HCT116 (cell line): ENCODE results near the gene INPPL1. TPM values are rescaled to one million over a fixed set of nuclear protein-coding genes. Genes with fewer than 3 reads are reported as not detected.
"Not testable (repeated sequence)": the region's sequence is repeated elsewhere in the genome, so short reads cannot be mapped to it uniquely, and the experiment has no call there.

ENCODE experiments used
- ATAC-seq: fragments of 200-7000 bp; cut with Tn5 transposase; 2 replicates; pipeline ENCODE4 v1.9.1; 2020; ENCODE audit warnings: mild to moderate bottlenecking, moderate library complexity
- BruUV-seq: library from RNA; stranded (reverse); fragments of 400-500 nt; replicated peaks from 2 replicates; lab custom pipeline; 2021; lab: Mats Ljungman, UMichigan
- CTCF ChIA-PET: fragments of 300-600 bp; sonication (Branson Sonifier 250); formaldehyde crosslinking; loops from one replicate; lab custom pipeline; 2021; ENCODE audit warnings: antibody characterized with exemption; lab: Charles Lee
- POLR2A ChIA-PET: fragments of 300-600, 350-600 bp; sonication (Branson Sonifier 250); formaldehyde crosslinking; loops from one replicate; lab custom pipeline; 2021; ENCODE audit warnings: antibody characterized with exemption; lab: Charles Lee
- RAD21 ChIA-PET, 2 experiments: fragments of 300-600 bp; sonication (Branson Sonifier 250); formaldehyde crosslinking; loops; one replicate each; lab custom pipeline; 2023; ENCODE audit warnings: low total read pairs in 2 of 2; ENCODE audit not compliant: uncharacterized antibody in 2 of 2, unreplicated experiment in 2 of 2, low non-redundant PET in 1 of 2; lab: Charles Lee
- DNase-seq: peaks from one replicate; pipeline ENCODE4 v3.0.0-alpha.2; 2010; ENCODE audit warnings: low read depth, low spot score
- H2AFZ ChIP-seq: fragments of 200-600 bp; shearing (Covaris generic), sonication (generic); 2 replicates; pipeline ENCODE4 v1.6.1; 2017; ENCODE audit warnings: low read depth, mixed run types, mixed read lengths, antibody characterized with exemption, low read length; ENCODE audit not compliant: poor library complexity, severe bottlenecking
- H3K27ac ChIP-seq: 2 replicates; pipeline ENCODE4 v1.5.1; 2012; ENCODE audit warnings: low read depth, low read length
- H3K27me3 ChIP-seq: fragments of 200-600 bp; sonication (generic); 2 replicates; pipeline ENCODE4 v1.6.1; 2016; ENCODE audit warnings: mixed run types, low read length, mixed read lengths; ENCODE audit not compliant: insufficient read depth
- H3K36me3 ChIP-seq, 2 experiments: fragments of 200-500 bp in 1 of 2; fragments of 200-600 bp in 1 of 2; sonication (Bioruptor generic) in 1 of 2; sonication (generic) in 1 of 2; 2 replicates each; pipeline versions ENCODE4 v1.5.1 to v1.6.1; 2014 to 2016; ENCODE audit warnings: low read length in 2 of 2, inconsistent platforms in 1 of 2, mixed read lengths in 1 of 2, mixed run types in 1 of 2; ENCODE audit not compliant: insufficient read depth in 2 of 2, control insufficient read depth in 1 of 2
- H3K4me1 ChIP-seq, 2 experiments: fragments of 200-600 bp in 1 of 2; sonication (generic) in 1 of 2; 2 replicates each; pipeline versions ENCODE4 v1.5.1 to v1.6.1; 2012 to 2017; ENCODE audit warnings: low read length in 2 of 2, inconsistent platforms in 1 of 2, mild to moderate bottlenecking in 1 of 2, mixed read lengths in 1 of 2, mixed run types in 1 of 2, moderate library complexity in 1 of 2; ENCODE audit not compliant: insufficient read depth in 2 of 2, control insufficient read depth in 1 of 2
- H3K4me2 ChIP-seq: fragments of 200-600 bp; sonication (generic); 2 replicates; pipeline ENCODE4 v1.6.1; 2017; ENCODE audit warnings: mixed run types, low read length, mixed read lengths
- H3K4me3 ChIP-seq, 2 experiments: fragments of 200-600 bp in 1 of 2; sonication (generic) in 1 of 2; replicated peaks in 1 of 2; 2 replicates each; pipeline ENCODE4 v1.5.1; 2011 to 2016; ENCODE audit warnings: low read length in 2 of 2, control low read depth in 1 of 2, low read depth in 1 of 2, mild to moderate bottlenecking in 1 of 2, mixed read lengths in 1 of 2, mixed run types in 1 of 2
- H3K79me2 ChIP-seq: fragments of 200-600 bp; sonication (generic); 2 replicates; pipeline ENCODE4 v1.6.1; 2017; ENCODE audit warnings: mild to moderate bottlenecking, mixed run types, low read length, moderate library complexity, mixed read lengths; ENCODE audit not compliant: insufficient read depth
- H3K9ac ChIP-seq: fragments of 200-600 bp; sonication (generic); 2 replicates; pipeline ENCODE4 v1.6.1; 2016; ENCODE audit warnings: low read length, mixed read lengths
- H3K9me2 ChIP-seq: fragments of 200-600 bp; sonication (generic), shearing (Covaris generic); 2 replicates; pipeline ENCODE4 v1.6.1; 2017; ENCODE audit warnings: mixed run types, mild to moderate bottlenecking, moderate library complexity; ENCODE audit not compliant: insufficient read depth
- H3K9me3 ChIP-seq, 2 experiments: fragments of 200-500 bp in 1 of 2; fragments of 200-600 bp in 1 of 2; sonication (Bioruptor generic) in 1 of 2; sonication (generic) in 1 of 2; 2 replicates each; pipeline ENCODE4 v1.6.1; 2014 to 2017; ENCODE audit warnings: low read length in 2 of 2, mixed read lengths in 2 of 2, inconsistent platforms in 1 of 2, low read depth in 1 of 2, mild to moderate bottlenecking in 1 of 2, mixed run types in 1 of 2, moderate library complexity in 1 of 2; ENCODE audit not compliant: control insufficient read depth in 1 of 2, insufficient read depth in 1 of 2
- H4K20me1 ChIP-seq: fragments of 200-600 bp; sonication (generic), shearing (Covaris generic); 2 replicates; pipeline ENCODE4 v1.6.1; 2017; ENCODE audit warnings: mixed run types, mild to moderate bottlenecking, moderate library complexity; ENCODE audit not compliant: insufficient read depth
- CBX3 ChIP-seq: IDR thresholded peaks from 2 replicates; pipeline ENCODE4 v1.6.1; 2012; ENCODE audit warnings: low read depth
- EGR1 ChIP-seq: IDR thresholded peaks from 2 replicates; pipeline ENCODE4 v1.6.1; 2012; ENCODE audit warnings: low read depth
- ELF1 ChIP-seq: IDR thresholded peaks from 2 replicates; pipeline ENCODE4 v1.6.1; 2012; ENCODE audit warnings: low read depth, borderline replicate concordance
- SP1 ChIP-seq: IDR thresholded peaks from 2 replicates; pipeline ENCODE4 v1.6.1; 2012; ENCODE audit warnings: low read depth
- YY1 ChIP-seq: IDR thresholded peaks from 2 replicates; pipeline ENCODE4 v1.6.1; 2011; ENCODE audit warnings: low read length, low read depth, moderate library complexity, mild to moderate bottlenecking; ENCODE audit not compliant: insufficient replicate concordance; ENCODE audit errors: extremely low read depth
- intact Hi-C: fragments of 100-400 bp; cut with micrococcal nuclease; formaldehyde crosslinking; loops from 2 replicates; pipeline ENCODE4 v1.10.0; 2022
- total RNA-seq: library from RNA; stranded (reverse); gene quantifications from one replicate; pipeline ENCODE4 v1.2.1, GENCODE V29; 2021; ENCODE audit not compliant: unreplicated experiment

INPPL1 gene
- total RNA-seq, 1 experiment from 2014 or later, result 132 TPM

DNA sequence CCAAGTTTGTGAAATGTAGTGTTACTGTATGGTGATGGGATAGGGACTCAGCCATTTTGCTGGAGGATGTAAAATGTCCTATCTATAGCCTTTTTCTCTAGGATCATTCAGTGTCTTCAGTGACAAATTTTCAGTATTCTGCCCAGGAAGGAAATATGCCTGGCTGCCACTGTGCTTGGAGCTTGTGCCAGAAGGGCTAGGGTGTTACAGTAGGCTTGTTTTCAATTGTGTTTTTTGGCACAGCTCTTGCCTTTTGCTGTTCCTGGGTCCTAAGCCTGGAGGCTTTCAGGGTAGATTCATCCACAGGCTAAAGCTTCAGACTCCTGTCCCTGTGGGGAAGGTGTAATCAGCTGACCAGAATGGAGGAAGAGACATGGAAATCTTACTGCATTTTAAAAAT lies 41.4 kb downstream of the INPPL1 start:
- Histone ChIP-seq H2AFZ (no peak overlapping the region), H3K9me2 (no peaks in the 10 kb centered on the region), H3K36me3 (no peaks in the 10 kb centered on the region), H3K4me1 (peaks cover 0 to 11% of the 10 kb centered on the region in 2 experiments; a peak in 1 of 4 replicates), H3K4me2 (no peak overlapping the region), H4K20me1 (no peaks in the 10 kb centered on the region), H3K4me3 (no peak overlapping the region), H3K9ac (no peak overlapping the region), H3K9me3 (no peaks in the 10 kb centered on the region), H3K79me2 (no peaks in the 10 kb centered on the region), H3K27ac (no peak overlapping the region), H3K27me3 (no peaks in the 10 kb centered on the region)
- intact Hi-C loops, result no loop called here
- no peak for TF ChIP-seq CBX3
- no peak for TF ChIP-seq SP1
- no peak for TF ChIP-seq ELF1
- no peak for TF ChIP-seq EGR1
- no peak for TF ChIP-seq YY1
- DNase-seq (no peak), ATAC-seq (no peak)
- no TSS peak for BruUV-seq
- ChIA-PET CTCF (no interaction called here), RAD21 (no interaction called here), POLR2A (no interaction called here)

- CTCF ChIA-PET, result not testable (repeated sequence)
Observed at GRCh38 chr11:72266960-72267359, 42.4 kb downstream of the INPPL1 start.

More at GRCh38 chr11:72266960-72267359, 42.4 kb downstream of the INPPL1 start:
- BruUV-seq, H3K27me3 ChIP-seq, ATAC-seq, H3K9me2 ChIP-seq, H3K79me2 ChIP-seq, H3K4me3 ChIP-seq, RAD21 ChIA-PET, H3K36me3 ChIP-seq, H3K9ac ChIP-seq, H2AFZ ChIP-seq, POLR2A ChIA-PET, H3K27ac ChIP-seq, H3K9me3 ChIP-seq, DNase-seq, H4K20me1 ChIP-seq, intact Hi-C loops, H3K4me2 ChIP-seq: not testable (repeated sequence)
- H3K4me1 ChIP-seq, result peaks cover 0 to 11% of the 10 kb centered on the region in 2 experiments; a peak in 1 of 4 replicates
